ENCODE results near the gene CT47C1.
"Not testable (repeated sequence)": the region's sequence is repeated elsewhere in the genome, so short reads cannot be mapped to it uniquely, and the experiment has no call there.

CT47C1 gene

DNA sequence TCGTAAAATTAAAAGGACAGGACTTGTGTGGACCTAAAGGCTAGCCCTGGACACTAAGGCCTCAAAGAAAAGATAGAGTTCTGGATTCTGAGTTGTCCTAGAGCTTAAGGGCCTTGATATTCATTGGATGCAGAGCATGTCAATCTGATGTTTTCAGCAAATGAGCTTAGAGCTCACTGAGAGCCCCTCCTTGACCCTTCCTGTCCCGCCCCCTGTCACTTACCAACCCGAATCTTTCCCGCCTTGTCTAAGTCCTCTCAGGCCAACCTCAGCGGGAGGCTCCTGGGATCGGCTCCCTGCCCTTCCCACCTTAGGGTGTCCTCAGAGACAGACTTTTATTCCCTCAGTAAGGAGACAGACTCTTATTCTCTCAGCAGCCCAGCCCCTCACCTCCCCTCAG is at the start of gene CT47C1:
CT47C1 (plus strand) TSS at position 250 of the 400 bp plus-strand sequence. CDS start 233 bp downstream, outside the sequence.
- DNase-seq = no peak

- no peak for DNase-seq
Observed at GRCh38 chrX:119025900-119026299, 46.9 kb upstream of the CT47C1 start.

DNA sequence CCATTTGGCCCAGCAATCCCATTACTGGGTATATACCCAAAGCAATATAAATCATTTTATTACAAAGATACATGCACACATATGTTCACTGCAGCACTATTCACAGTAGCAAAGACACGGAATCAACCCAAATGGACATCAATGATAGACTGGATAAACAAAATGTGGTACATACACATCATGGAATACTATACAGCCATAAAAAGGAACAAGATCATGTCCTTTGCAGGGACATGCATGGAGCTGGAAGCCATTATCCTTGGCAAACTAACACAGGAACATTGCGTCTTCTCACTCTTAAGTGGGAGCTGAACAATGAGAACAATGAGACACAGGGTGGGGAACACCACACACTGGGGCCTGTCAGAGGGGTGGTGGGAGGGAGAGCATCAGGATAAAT is 46.4 kb upstream of the CT47C1 start:
- DNase-seq = not testable (repeated sequence)

- not testable (repeated sequence) for DNase-seq
Observed at GRCh38 chrX:119027960-119028732, 44.6 kb upstream of the CT47C1 start.

GRCh38 chrX:119028733-119029330 is 44.0 kb upstream of the CT47C1 start:
- no peak for DNase-seq

- DNase-seq = not testable (repeated sequence)
Observed at GRCh38 chrX:119029656-119030055, 43.1 kb upstream of the CT47C1 start.

DNA sequence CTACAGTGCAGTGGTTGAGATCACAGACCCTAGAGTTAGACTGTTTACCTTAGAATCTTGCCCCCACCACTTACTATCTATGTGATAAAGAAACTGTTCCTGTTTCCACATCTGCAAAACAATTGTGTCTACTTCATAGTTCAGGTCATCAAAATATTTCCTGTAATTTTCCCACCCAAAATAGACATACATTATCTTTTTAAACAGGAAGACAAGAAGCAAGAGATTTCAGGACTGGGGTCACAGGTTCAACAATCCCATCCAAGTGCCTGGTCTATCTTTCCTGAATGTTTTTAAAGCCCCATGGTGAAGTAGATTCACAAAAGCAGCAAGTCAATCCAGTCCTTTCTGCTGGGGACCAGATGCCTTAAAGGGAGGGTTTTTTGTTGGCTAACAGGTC is 41.8 kb upstream of the CT47C1 start:
- no peak for DNase-seq

DNA sequence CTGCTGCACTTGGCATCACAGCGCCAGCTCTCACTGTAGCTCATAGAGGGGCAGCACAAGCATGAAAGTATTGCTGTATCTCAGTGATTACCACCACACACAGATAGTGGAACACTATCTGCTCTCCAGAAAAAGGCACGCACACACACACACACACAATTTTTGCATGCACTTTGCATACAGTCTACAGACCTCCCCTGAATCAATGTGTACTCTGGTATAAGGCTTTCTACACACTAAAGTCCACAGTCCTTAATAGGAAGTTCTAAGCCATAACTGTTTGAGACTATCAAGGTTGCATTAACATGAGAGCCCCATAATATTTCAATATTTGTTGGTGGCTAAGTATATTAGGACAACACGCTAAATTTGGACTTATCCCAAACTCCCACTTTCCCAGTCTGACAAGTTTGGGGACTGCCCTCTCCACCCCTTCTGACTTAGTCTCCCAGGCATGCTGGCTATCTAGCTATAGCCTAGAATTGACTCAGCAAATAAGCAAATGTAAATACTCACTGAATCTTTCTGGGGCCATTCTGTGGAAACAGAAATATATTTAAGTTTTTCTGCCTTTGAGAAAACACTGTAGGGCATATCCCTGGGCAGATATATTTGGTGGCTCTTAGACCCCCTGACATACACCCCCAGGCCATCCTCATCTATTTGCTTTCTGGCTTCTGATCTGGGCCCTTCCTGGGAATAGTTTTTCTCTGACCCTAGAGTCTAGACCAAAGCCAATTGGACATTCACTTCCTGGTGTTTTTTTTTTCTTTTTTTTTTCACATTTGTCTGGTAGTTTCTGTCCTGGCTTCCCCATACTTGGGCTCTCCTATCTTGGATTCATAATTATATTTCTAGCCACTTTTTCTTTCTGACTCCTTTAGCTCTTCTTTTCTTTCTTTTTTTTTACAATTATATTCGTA is 36.4 kb upstream of the CT47C1 start:
- no peak for DNase-seq

- no peak for DNase-seq
Observed at GRCh38 chrX:119040432-119040831, 32.4 kb upstream of the CT47C1 start.

DNA sequence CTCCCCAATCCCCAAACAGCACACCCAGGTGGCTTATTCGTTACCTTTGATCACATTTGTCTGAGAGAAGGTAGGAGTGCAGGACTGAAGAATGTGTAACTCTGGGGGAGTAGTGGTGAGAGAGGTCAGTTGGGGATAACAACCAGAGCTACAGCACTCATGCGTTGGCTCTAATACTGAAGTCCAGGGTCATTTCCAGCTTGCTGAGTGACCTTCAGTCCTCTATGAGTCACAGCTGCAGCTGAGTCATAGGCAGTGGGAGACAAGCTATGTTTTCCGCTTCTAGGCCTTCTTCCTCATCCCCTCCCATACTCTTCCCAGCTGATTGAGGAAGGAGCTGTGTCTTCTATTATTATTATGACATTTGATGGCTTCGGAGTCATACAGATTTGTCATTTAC is 31.6 kb upstream of the CT47C1 start:
- no peak for DNase-seq

DNA sequence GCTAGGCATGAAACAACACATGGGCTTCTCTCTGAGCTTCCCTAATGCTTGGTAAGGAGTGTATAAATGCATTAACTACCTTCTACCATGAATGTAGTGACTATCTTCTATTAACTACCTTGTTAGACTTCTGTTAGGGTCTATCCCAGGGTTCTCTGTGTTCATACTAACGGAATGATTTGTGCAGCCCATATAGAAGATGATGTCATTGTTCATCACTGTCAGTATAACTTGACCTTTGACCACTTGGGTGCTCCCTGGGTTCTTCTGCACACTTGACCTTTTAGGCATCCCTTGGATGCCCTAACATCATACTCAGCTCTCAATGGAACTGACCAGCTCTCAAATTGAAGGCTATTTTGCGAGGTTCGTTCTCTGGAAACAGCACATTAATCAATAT is 30.8 kb upstream of the CT47C1 start:
- no peak for DNase-seq

GRCh38 chrX:119042996-119043395 is 29.8 kb upstream of the CT47C1 start:
- no peak for DNase-seq

- no peak for DNase-seq
Observed at GRCh38 chrX:119045884-119046283, 26.9 kb upstream of the CT47C1 start.

- no peak for DNase-seq
Observed at GRCh38 chrX:119055687-119056086, 17.1 kb upstream of the CT47C1 start.

GRCh38 chrX:119062750-119063374 is 9.9 kb upstream of the CT47C1 start:
- DNase-seq = no peak

- DNase-seq = no peak
Observed at GRCh38 chrX:119063428-119063827, 9.4 kb upstream of the CT47C1 start.

GRCh38 chrX:119067023-119067739 is 5.6 kb upstream of the CT47C1 start:
- no peak for DNase-seq

DNA sequence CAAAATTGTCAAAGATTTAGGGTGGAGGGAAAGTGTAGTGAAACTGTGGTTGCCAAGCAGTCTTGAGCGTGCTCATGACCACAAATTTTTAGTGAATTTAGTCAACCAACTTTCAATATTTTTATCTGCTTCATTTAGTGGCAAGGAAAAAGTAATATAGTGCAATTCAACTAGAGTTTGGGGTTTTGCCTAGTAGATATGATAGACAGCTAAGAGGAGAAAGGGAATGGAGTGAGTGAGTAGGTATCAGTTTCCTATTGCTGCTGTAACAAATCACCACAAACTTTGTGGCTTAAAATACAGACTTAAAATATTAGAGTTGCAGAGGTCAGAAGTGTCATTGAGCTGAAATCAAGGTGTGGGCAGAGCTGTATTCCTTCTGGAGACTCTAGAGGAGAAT is 3.7 kb upstream of the CT47C1 start:
- no peak for DNase-seq

GRCh38 chrX:119069762-119070161 is 3.0 kb upstream of the CT47C1 start:
- DNase-seq = no peak

DNA sequence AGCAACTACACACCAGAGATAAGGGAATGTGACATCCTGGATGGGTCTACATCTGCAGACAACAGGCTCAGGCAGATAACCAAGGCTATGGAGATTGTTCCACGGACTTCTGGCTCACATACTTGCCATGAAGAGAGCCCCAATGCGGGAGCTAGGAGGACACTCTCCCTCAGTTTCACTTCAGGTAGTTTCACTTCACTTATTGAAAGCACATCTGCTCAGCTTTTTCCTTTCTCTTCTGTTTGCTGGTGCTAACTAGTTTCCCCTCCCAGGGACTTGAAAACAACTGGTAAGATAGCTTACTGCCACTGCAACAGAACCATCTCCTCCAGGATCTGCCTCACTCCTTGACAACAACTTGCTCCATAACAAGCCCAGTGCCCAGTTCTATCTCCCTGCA is 1.4 kb upstream of the CT47C1 start:
- DNase-seq = no peak

DNA sequence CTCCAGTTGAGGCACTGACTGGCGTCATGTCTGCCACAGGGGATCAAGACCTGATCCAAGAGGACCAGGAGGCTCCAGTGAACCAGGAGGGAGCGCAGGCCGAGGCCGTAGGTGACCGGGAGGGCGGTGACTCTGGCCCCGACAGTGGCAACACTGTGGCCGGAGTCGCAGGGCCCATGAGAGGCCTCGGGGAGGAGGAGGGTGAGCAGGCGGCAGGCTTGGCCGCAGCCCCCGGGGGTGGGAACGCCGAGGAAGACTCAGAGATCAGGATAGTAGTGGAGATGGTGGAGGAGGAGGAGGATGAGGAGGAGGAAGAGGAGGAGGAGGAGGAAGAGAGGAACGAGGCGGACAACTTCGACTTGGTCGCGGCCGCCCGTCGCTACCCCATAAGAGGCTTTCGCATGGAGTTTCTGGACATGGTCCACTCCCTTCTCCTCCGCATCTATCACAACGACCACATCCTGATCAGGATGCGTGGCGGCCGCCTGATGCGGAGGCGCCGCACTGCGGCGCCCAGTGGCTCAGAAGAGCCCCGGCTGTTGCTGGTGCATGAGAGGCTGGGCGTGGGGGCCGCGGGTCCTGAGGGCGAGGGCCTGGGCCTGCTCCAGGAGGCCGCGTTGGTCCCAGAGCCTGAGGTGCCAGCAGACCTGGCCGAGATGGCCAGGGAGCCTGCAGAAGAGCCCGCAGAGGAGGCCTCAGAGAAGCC is 560 bp downstream of the CT47C1 start:
- no peak for DNase-seq

- DNase-seq = no peak
Observed at GRCh38 chrX:119073911-119074310, 1.1 kb downstream of the CT47C1 start.

Data from NCI-H1436 treated with DMSO at 0.1 percent for 48 hours (cell line).